Measurements from ENCODE around the gene SLC22A17. TPM values are rescaled to one million over a fixed set of nuclear protein-coding genes. Genes with fewer than 3 reads are reported as not detected.
A peak's percentile ranks its signal among the peaks of the same experiment; 100 is the strongest.

SLC22A17 gene
- total and polyA plus RNA-seq, 10 donors = 5.1 to 13.7 (median 7.7) TPM

DNA sequence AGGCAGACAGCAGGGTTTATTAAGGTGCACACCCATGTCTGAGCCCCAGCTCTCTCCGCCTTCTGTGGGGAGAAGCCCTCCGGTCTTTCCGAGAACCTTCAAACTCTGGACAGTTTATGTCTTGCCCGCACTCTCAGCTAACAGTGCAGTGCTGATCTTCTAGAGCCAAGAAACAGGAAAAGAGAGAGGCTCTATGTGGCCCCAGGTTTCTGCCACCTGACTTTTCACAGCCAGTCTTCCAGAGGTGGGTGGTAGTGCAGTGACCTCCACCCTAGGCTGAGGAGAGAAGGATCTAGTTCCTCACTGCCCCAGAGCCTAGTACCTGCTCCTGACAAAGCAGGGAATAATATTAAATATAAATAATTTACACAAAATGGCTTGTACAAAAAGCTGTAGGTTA, 4.0 kb upstream of the SLC22A17 start:
- WGBS, 5 donors = 93 to 96% (median 95%) methylated on average over 4 of the region's 4 CpGs
- intact Hi-C loops (cut with DNase I; ENCODE audit: low total_unique reads) = no loop called here
- Histone ChIP-seq H3K4me1 (peaks cover 0 to 17% (median 14%) of the 10 kb centered on the region in 6 donors), H3K9me3 (no peaks in the 10 kb centered on the region), H3K27ac (no peak overlapping the region), H3K36me3 (peaks cover 0 to 12% (median 0%) of the 10 kb centered on the region in 6 donors), H3K4me3 (no peak overlapping the region), H3K27me3 (replicated peaks in 1 of 7) (peaks cover 0 to 74% (median 18%) of the 10 kb centered on the region in 7 donors)
- no peak for TF ChIP-seq POLR2A (IDR thresholded peaks at IDR 0.05)
- no peak for DNase-seq

- intact Hi-C loops (cut with DNase I; ENCODE audit: low total_unique reads) = no loop called here
Measured at GRCh38 chr14:23355871-23356435, 3.3 kb upstream of the SLC22A17 start.

DNA sequence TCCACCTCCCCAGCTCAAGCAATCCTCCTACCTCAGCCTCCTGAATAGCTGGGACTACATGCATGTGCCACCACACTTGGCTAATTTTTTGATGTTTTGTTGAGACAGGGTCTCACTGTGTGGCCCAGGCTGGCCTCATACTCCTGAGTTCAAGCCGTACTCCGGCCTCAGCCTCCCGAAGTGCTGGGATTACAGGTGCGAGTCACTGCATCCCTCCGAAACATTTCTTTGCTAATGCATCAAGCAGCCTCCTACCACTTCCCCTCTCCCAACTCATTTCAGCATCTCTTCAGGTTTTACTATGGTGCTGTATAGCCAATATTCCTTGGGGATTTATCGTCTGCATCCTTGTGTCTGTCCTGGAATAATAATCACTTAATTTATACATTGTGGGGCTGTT, 2.3 kb upstream of the SLC22A17 start:
- intact Hi-C loops (cut with DNase I; ENCODE audit: low total_unique reads) = no loop called here
- Histone ChIP-seq H3K27me3 (replicated peaks in 1 of 7) (peaks cover 0 to 90% (median 24%) of the 10 kb centered on the region in 7 donors), H3K4me3 (no peak overlapping the region), H3K27ac (no peak overlapping the region), H3K4me1 (peaks cover 0 to 19% (median 16%) of the 10 kb centered on the region in 6 donors), H3K36me3 (peaks cover 0 to 12% (median 0%) of the 10 kb centered on the region in 6 donors), H3K9me3 (no peaks in the 10 kb centered on the region)
- no peak for DNase-seq
- TF ChIP-seq CTCF (IDR thresholded peaks at IDR 0.05 in 8 of 11, conservative IDR thresholded peaks at IDR 0.05 in 3 of 11) (no peak), POLR2A (IDR thresholded peaks at IDR 0.05) (no peak), POLR2AphosphoS5 (IDR thresholded peaks at IDR 0.05) (no peak)
- WGBS, 5 donors = 75 to 88% (median 84%) methylated on average over 6 of the region's 6 CpGs

More at GRCh38 chr14:23355871-23356435, 3.3 kb upstream of the SLC22A17 start:
- Histone ChIP-seq H3K4me1 (peaks cover 0 to 19% (median 16%) of the 10 kb centered on the region in 6 donors), H3K4me3 (no peak overlapping the region), H3K36me3 (peaks cover 0 to 12% (median 0%) of the 10 kb centered on the region in 6 donors), H3K9me3 (no peaks in the 10 kb centered on the region), H3K27ac (no peak overlapping the region), H3K27me3 (replicated peaks in 1 of 7) (peaks cover 0 to 81% (median 24%) of the 10 kb centered on the region in 7 donors)
- TF ChIP-seq POLR2A (IDR thresholded peaks at IDR 0.05) (no peak), CTCF (IDR thresholded peaks at IDR 0.05 in 8 of 11, conservative IDR thresholded peaks at IDR 0.05 in 3 of 11) (no peak)
- WGBS, 5 donors = 89 to 93% (median 91%) methylated on average over 6 of the region's 6 CpGs
- DNase-seq = peak; percentile 33

- peaks cover 0 to 9% (median 0%) of the 10 kb centered on the region in 6 donors for H3K36me3 ChIP-seq
- peaks cover 0 to 19% (median 16%) of the 10 kb centered on the region in 6 donors for H3K4me1 ChIP-seq
- 72 to 82% (median 80%) methylated on average over 5 of the region's 5 CpGs for WGBS, 5 donors
- intact Hi-C loops (cut with DNase I; ENCODE audit: low total_unique reads) = no loop called here
- no peak for DNase-seq
- H3K27me3 ChIP-seq (replicated peaks in 1 of 7) = peaks cover 0 to 78% (median 24%) of the 10 kb centered on the region in 7 donors
- H3K27ac ChIP-seq = no peak overlapping the region
- no peaks in the 10 kb centered on the region for H3K9me3 ChIP-seq
- no peak overlapping the region for H3K4me3 ChIP-seq
- TF ChIP-seq POLR2AphosphoS5 (IDR thresholded peaks at IDR 0.05) (no peak), POLR2A (IDR thresholded peaks at IDR 0.05) (no peak), CTCF (IDR thresholded peaks at IDR 0.05 in 8 of 11, conservative IDR thresholded peaks at IDR 0.05 in 3 of 11) (no peak)
Measured at GRCh38 chr14:23353433-23353780, 720 bp upstream of the SLC22A17 start.
